ENCODE measurements around the gene PLA2G4D.

Gene PLA2G4D

GRCh38 chr15:42071717-42072116 is 22.6 kb downstream of the PLA2G4D start:
- no peak for DNase-seq (ENCODE audit: low read depth)

DNA sequence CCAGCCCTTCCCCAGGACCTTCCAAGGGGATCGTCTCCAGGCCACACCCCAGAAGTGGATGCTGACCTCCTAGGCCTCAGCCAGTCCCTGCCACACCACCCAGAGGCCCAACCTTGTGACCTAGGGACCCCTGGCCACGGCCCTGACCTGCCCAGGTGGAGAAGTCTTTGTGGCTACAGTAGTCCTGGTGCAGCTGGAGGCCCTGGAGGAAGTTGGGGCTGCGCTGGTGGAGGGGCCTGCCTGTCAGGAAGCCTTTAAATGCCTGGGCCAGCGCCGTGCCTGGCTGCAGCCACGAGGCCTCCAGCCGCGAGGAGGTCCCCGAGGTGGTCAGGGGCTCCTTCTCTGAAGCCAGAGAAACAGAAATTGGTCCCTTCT is 23.4 kb downstream of the PLA2G4D start:
- DNase-seq (ENCODE audit: low read depth): no peak

DNA sequence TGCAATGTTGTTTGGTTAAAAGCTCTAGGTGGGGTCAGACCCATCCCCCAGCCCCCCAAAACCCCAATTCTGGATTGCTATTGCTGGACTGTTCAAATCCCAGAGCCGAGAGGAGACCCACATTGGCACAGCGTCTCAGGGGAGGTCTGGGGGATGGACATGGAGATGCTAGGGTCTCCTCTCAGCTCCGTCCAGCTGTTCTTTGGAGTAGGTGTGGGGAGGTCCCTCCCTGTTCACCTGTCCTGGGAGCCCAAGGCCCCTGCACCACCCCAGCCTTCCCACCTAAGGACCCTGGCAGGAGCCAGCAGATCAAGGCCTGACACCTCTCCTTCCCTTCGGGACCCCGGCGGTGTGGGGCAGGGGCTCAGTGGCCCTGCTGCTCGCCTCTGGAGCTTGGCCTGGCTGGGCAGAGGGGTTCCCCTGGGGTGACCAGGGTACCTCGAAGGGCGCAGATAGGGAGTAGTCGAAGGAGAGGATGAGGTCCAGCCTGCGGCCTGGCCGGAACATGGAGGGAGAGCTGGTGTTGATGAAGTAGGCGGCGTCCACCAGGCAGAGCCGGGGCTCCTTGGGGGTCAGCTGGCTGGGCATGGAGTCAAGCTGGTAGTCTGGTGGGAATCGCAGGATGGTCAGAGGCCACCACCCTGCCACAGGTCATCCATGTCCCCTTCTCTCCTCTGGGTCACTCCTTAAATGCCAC is 23.9 kb downstream of the PLA2G4D start:
- DNase-seq (ENCODE audit: low read depth): no peak

- no peak for DNase-seq (ENCODE audit: low read depth)
These were observed 24.7 kb downstream of the PLA2G4D start for GRCh38 chr15:42069496-42070278.

GRCh38 chr15:42069025-42069424 is 25.3 kb downstream of the PLA2G4D start:
- no peak for DNase-seq (ENCODE audit: low read depth)

DNA sequence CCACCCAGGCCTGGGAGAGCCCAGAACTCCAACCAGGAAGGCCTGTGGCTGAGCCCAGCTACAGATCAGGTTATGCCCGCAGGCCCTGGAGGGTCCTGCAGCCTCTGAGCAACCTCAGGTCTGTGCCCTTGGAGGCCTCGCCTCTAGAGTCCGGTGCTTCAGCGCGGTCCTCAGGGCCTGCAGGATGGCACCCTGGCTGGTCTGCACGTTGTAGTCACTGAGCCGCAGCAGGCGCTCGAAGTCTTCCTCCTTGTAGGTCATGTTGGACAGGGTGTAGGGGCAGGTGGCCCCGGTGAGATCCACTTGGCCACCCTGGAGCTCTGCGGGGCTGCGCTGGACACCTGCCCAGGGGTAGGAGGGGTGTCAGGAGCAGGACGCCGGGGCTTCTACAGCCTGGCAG is 25.8 kb downstream of the PLA2G4D start:
- DNase-seq (ENCODE audit: low read depth): no peak

DNA sequence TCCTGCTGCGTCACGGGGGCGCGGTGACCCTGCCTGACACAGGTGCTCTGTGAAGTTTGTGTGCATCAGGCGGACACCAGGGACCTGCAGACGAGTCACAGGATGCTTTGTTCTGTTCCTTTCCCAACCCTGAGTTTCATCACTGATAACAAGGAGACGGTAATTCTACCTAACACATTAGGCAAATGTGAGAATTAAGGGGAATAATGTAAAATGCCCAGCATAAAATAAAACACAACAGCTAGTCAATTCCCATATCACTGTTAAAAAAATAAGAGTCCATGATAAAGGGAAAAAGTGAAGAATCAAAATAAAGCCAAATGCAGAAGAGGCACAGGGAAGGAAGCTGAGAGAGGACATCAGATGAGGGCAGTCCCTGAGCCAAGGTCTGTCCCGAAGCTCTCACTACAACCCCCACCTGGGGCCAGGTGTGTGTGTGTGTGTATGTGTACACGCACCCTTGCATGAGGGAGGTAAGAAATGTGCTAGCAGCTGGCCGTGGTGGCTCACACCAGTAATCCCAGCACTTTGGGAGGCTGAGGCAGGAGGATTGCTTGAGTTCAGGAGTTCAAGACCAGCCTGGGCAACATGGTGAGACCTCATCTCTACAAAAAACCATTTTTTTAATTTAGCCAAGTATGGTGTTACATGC is 27.5 kb downstream of the PLA2G4D start:
- DNase-seq (ENCODE audit: low read depth): no peak

DNA sequence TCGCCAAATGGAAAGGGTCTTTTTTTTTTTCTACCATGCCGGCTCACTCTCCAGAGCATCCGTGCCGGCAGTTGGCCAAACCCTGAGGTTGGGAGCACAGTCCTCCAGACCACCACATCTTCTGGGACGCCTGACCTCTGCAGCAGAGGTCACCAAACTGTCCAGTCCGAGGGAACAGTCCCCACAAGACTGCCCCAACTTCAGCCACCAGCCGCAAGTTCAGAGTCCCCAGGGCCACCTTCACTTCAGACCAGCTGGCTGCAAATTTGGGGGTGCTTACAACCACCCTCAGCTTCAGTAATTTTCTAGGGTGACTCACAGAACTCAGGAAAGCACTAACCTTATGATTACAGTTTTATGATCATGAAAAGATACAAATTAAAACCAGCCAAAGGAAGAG is 28.9 kb downstream of the PLA2G4D start:
- DNase-seq (ENCODE audit: low read depth): no peak

DNA sequence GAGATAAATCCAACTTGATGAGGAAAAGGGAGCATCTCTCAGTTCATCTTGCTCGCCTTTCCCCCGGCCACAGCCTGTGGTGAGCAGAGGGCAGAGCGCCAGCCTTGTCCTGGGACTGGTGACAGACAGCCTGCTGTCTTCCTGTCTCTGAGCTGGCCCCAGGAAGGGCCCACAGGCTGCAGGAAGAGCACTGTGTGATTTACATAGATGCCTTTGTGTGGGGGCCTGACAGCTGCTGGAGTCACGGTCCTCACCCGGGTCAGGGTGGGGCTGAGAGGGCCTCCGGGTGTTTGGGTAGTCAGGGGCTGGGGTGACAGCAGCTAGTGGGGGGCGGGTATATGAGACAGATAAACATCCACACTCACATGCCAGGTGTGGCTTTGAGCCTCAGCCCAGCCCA is 29.3 kb downstream of the PLA2G4D start:
- DNase-seq (ENCODE audit: low read depth): no peak

- DNase-seq (ENCODE audit: low read depth): no peak
These were observed 30.1 kb downstream of the PLA2G4D start for GRCh38 chr15:42064271-42064670.

DNA sequence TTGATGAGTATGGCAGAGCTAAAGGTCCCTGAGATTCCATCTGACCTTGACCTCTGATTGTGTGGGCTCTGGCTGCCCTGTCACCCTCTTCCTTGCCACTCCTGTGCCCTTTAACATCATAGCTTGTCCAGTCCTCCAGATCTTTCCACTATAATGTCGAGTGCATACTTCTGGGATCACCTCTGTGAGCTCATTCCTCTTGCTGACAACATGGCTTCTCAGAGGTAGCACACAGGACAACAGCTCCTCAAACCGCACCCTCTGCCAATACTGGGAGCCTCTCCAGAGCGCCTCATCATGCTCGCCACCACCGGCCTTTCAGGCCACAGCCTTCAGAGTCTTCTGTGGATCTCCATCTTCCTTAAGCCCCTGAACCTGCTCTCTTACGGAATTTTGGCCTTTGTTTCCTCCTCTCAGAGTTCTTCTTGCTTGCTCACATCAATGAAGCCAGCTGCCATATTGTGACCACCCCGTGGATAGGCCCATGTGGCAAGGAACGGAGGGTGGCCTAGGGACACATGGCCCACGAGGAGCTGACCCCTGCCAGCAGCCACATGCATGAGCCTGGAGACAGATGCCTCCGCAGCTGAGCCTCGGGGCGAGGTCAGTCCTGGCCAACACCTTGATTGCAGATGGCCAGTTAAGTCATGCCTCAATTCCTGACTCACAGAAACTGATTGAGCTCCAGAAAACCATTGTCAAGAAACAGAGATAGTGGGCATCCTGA is 31.1 kb downstream of the PLA2G4D start:
- no peak for DNase-seq (ENCODE audit: low read depth)

DNA sequence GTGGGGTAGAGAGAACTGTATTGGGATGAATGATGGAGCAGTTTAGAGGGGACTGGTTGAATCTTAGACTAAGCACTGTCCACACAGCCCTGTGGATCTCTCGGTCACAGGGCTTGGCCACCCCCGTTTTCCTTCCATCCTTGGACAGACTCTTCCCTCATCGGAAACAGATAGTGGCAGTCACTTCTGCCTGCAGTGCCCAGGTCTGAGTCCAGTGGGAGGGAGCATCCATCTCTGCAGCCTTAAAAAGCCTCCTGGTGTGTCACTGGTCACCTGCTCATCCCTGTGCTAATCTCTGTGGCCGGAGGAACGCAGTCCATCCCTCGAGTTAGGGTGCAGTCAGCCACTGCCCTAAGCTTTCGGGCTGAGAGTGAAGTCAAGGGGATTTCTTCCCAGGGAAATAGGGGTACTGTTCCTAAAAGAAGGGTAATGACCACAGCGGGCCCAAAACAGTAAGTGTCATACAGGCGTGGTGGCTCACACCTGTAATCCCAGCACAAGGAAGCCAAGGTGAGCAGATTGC is 32.0 kb downstream of the PLA2G4D start:
- no peak for DNase-seq (ENCODE audit: low read depth)

DNA sequence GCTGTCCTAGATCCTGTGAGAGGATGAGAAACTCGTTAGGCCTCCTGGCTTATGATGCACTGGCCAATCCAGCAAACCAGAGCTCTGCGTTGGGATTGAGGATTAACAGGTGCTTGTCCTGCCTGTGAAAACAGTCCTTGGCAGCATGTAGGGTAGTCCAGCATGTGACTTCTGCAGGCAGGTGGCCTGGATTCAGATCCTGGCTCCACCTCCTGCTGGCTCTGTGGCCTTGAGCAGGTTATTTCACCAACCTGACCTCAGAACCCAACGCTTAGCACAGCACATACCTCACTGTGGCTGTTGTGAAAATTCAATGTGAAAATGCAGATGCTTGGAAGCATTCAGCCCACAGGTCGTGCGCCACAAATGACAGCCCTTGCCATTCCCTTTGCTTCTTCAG is 33.6 kb downstream of the PLA2G4D start:
- DNase-seq (ENCODE audit: low read depth): no peak

- DNase-seq (ENCODE audit: low read depth): no peak
These were observed 33.9 kb downstream of the PLA2G4D start for GRCh38 chr15:42060477-42060763.

- peak; percentile 57 for DNase-seq (ENCODE audit: low read depth)
These were observed 34.5 kb downstream of the PLA2G4D start for GRCh38 chr15:42059661-42060476.

DNA sequence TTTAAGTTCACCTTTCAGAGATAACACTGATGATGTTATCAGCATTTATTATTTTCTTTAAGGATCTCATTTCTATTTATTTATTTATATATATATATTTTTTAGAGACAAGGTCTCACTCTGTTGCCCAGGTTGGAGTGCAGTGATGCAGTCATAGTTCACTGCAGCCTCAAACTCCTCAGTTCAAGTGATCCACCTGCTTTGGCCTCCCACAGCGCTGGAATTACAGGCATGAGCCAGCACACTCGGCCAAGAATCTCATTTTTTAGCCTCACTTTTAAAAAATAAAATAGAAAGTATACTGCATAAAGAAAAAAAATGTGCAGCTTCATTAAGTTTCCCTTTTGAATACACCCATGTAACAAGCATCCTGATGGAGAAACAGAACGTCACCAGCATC is 35.6 kb downstream of the PLA2G4D start:
- DNase-seq (ENCODE audit: low read depth): no peak

- no peak for DNase-seq (ENCODE audit: low read depth)
These were observed 36.3 kb downstream of the PLA2G4D start for GRCh38 chr15:42057799-42058646.

- peak; percentile 28 for DNase-seq (ENCODE audit: low read depth)
These were observed 37.2 kb downstream of the PLA2G4D start for GRCh38 chr15:42056934-42057798.

DNA sequence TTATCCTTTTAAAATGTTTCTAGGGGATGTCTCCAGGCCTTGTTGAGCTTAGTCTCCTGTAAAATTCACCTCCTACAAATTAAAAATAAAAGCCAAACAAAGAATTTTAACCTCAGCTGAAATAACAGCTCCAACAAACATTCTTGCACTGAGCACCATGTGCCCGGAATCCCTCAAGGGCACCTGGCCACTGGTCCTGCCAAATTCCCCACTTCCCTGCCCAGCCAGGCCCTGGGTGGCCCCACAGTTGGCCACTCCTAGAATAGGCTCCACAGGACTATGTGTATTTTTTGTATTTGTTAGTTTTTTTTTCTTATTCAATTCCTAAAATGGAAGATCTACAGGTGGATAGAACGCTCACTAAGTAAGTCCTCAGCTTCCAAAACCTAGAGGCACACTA is 40.4 kb downstream of the PLA2G4D start:
- no peak for DNase-seq (ENCODE audit: low read depth)

- DNase-seq (ENCODE audit: low read depth): no peak
These were observed 41.4 kb downstream of the PLA2G4D start for GRCh38 chr15:42053010-42053409.

Measured in activated T-cell treated with anti-CD3 and anti-CD28 coated beads for 24 hours (primary cell).